ENCODE results near the gene RPS6KA4.

The RPS6KA4 gene

DNA sequence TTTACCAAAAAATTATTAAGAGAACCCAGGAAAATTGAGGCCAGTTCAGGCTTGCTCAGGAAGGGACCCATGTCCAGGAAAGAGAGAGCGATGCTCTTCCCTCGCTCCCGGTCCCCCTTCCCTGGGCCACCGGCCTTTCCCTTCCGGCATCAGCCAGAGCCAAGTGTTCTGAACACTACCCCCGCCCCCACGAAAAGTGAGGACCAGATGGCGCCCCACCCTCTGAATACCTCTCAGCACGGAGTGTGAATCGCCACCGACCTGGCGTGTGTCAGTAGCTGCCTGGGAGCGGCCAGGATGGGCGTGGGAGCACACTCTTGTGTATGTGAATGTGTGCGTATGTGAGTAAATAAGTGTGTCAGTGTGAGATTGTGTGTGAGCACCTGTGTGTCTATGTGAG is 20.2 kb downstream of the RPS6KA4 start:
- TF ChIP-seq, protein P1, sequence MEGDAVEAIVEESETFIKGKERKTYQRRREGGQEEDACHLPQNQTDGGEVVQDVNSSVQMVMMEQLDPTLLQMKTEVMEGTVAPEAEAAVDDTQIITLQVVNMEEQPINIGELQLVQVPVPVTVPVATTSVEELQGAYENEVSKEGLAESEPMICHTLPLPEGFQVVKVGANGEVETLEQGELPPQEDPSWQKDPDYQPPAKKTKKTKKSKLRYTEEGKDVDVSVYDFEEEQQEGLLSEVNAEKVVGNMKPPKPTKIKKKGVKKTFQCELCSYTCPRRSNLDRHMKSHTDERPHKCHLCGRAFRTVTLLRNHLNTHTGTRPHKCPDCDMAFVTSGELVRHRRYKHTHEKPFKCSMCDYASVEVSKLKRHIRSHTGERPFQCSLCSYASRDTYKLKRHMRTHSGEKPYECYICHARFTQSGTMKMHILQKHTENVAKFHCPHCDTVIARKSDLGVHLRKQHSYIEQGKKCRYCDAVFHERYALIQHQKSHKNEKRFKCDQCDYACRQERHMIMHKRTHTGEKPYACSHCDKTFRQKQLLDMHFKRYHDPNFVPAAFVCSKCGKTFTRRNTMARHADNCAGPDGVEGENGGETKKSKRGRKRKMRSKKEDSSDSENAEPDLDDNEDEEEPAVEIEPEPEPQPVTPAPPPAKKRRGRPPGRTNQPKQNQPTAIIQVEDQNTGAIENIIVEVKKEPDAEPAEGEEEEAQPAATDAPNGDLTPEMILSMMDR (IDR thresholded peaks at IDR 0.05), result no peak

DNA sequence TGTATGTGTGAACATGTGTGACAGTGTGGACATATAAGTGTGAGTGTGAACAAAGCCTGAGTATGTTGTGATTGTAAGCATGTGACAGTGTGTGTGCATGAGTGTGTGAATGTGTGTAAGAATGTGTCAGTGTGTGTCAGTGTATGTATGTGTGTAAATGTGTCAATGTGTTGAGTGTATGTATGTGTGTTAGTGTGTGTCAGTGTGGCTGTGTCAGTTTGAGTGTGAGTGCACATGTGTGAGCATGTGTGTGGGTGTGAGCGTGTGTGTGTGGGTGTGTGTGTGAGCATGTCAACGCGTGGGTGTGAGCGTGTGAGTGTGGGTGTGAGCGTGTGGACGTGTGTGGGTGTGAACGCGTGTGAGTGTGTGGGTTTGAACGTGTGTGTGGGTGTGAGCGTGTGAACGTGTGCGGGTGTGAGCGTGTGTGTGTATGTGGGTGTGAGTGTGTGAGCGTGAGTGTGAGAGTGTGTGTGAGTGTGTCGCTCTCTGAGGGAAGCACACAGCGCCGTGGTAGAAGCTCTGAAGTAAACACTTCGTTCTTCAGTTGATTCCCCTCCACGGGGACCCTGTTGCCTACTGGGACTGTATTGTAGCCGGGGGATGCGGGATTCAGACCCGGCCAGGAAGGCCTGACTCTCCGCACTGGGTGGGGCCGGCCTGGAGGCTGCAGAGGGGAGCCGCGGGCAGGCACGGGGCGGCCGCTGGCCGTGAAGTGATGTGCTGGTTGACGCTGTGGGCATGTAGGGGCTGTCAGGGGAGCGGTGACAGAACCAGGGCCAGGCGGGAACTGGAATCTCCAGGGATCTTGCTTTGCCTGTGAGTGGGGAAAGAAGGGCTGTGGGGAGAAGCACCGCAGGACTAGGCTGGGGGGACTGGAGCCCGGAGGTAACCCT is 21.1 kb downstream of the RPS6KA4 start:
- TF ChIP-seq, protein P1 (IDR thresholded peaks at IDR 0.05), result no peak

DNA sequence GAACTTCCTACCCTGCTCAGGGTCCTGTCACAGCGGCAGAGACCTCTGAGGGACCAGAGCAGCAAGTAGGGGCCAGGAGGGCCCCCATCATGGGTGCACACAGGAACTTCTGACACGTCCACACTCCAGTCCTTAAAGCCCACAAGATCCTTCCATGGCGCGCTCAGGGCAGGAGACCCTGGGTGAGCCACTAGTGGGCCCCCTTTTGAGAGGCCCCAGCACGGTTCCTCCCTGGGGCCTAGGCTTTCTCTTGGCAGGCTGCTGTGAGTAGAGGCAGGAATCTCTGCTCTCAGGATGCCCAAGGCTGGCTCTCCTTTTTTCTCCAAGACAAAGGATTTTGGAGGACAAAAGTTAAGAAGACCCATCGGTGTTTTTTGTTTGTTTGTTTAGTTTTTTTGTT is 22.4 kb downstream of the RPS6KA4 start:
- TF ChIP-seq, protein P1 (IDR thresholded peaks at IDR 0.05), result no peak

GRCh38 chr11:64382047-64382446 is 23.1 kb downstream of the RPS6KA4 start:
- TF ChIP-seq, protein P1 (IDR thresholded peaks at IDR 0.05), result no peak

- TF ChIP-seq, protein P1 (IDR thresholded peaks at IDR 0.05), result no peak
These were observed 23.6 kb downstream of the RPS6KA4 start for GRCh38 chr11:64382586-64382985.

- TF ChIP-seq, protein P1 (IDR thresholded peaks at IDR 0.05), result no peak
These were observed 24.6 kb downstream of the RPS6KA4 start for GRCh38 chr11:64383580-64383979.

DNA sequence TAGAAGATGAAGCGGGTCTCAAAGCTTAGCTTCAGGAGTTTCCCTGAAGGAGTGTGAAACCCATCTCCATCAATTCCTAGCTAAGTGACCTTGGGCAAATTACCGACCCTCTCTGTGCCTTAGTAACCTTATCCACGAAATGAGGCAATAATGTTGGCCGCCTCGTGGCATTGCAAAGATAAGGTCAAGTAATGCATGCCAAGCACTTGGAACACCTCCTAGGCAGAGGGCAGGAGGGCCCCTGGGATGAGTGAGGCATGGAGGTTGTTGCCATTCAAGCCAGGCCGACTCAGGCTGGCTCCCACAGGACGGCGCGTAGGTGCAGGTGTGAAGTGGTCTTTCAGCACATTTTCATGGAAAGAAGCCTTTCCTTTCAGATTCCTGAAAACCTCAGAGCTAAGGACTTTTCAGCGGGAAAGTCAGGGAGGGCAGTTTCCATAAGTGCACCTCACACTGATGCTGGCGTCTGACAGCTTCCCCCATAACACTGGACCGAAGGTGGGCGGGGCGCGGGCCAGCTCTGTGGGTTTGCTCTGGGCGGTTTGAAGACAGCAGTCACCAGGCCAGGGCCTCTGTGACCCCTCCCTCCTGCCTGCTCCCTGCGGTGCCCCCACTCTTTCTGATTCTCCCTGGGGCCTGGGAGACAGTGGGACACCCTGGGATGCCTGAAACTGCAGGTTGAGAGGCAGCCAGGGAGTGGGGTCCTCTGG is 25.2 kb downstream of the RPS6KA4 start:
- TF ChIP-seq, protein P1 (IDR thresholded peaks at IDR 0.05), result no peak

All from LNCAP (cell line).